B cell (primary cell): ENCODE results near the gene TNIK. TPM values are rescaled to one million over a fixed set of nuclear protein-coding genes. Genes with fewer than 3 reads are reported as not detected.

Experiments
- ATAC-seq: fragments of 200-7000 bp; cut with Tn5 transposase; one replicate; pipeline ENCODE4 v1.10.0; 2021; ENCODE audit warnings: low read depth, mild to moderate bottlenecking, moderate number of reproducible peaks, moderate library complexity
- CTCF ChIA-PET: fragments of 350-600 bp; sonication (Branson Sonifier 250); formaldehyde crosslinking; loops from one replicate; lab custom pipeline; 2021; ENCODE audit warnings: antibody characterized with exemption, inconsistent platforms; lab: Charles Lee
- POLR2A ChIA-PET: fragments of 350-600 bp; sonication (Branson Sonifier 250); formaldehyde crosslinking; loops from one replicate; lab custom pipeline; 2021; ENCODE audit warnings: antibody characterized with exemption; lab: Charles Lee
- DNase-seq: peaks from one replicate; pipeline ENCODE4 v3.0.0; 2013
- H2AFZ ChIP-seq: 2 replicates; pipeline ENCODE4 v1.6.1; 2012; ENCODE audit warnings: mild to moderate bottlenecking, low read depth, low read length; ENCODE audit not compliant: insufficient read depth, poor library complexity, severe bottlenecking
- H3K27ac ChIP-seq, 2 donors: 1 replicate in 1 of 2; 2 replicates in 1 of 2; pipeline ENCODE4 v1.5.1; 2012 to 2013; ENCODE audit warnings: low read length in 2 of 2, mild to moderate bottlenecking in 2 of 2, moderate library complexity in 1 of 2
- H3K27me3 ChIP-seq, 4 experiments: fragments of 200-600 bp in 1 of 4; sonication (generic) in 1 of 4; replicated peaks in 1 of 4; 1 replicate in 2 of 4; 2 replicates in 2 of 4; pipeline versions ENCODE4 v1.6.1 to v1.7.0; 2013 to 2016; ENCODE audit warnings: low read length in 3 of 4, mild to moderate bottlenecking in 2 of 4, mixed read lengths in 1 of 4, moderate library complexity in 1 of 4; ENCODE audit not compliant: insufficient read depth in 4 of 4, control insufficient read depth in 3 of 4; ENCODE audit errors: control extremely low read depth in 1 of 4
- H3K36me3 ChIP-seq, 2 experiments: replicated peaks in 1 of 2; 1 replicate in 1 of 2; 2 replicates in 1 of 2; pipeline versions ENCODE4 v1.6.1 to v1.7.1; 2013; ENCODE audit warnings: low read length in 1 of 2; ENCODE audit not compliant: insufficient read depth in 2 of 2, control insufficient read depth in 1 of 2; ENCODE audit errors: control extremely low read depth in 1 of 2, extremely low read depth in 1 of 2
- H3K4me1 ChIP-seq, 2 donors: fragments of 200-600 bp in 1 of 2; sonication (generic) in 1 of 2; 1 replicate in 1 of 2; 2 replicates in 1 of 2; pipeline versions ENCODE4 v1.5.1 to v1.6.1; 2013 to 2017; ENCODE audit warnings: low read length in 2 of 2; ENCODE audit not compliant: control insufficient read depth in 2 of 2, insufficient read depth in 2 of 2
- H3K4me2 ChIP-seq: replicated peaks from 2 replicates; pipeline ENCODE3; 2012; ENCODE audit warnings: mild to moderate bottlenecking, low read depth, low read length; ENCODE audit not compliant: poor library complexity, severe bottlenecking
- H3K4me3 ChIP-seq, 5 experiments: fragments of 200-600 bp in 1 of 5; sonication (generic) in 1 of 5; 1 replicate in 3 of 5; 2 replicates in 2 of 5; pipeline versions ENCODE4 v1.5.1 to v1.7.0; 2011 to 2016; ENCODE audit warnings: low read length in 4 of 5, mild to moderate bottlenecking in 4 of 5, low read depth in 2 of 5, control low read depth in 1 of 5, moderate library complexity in 1 of 5; ENCODE audit not compliant: insufficient read depth in 1 of 5; ENCODE audit errors: control extremely low read depth in 1 of 5, extremely low read depth in 1 of 5
- H3K79me2 ChIP-seq: fragments of 200-600 bp; sonication (generic); one replicate; pipeline ENCODE4 v1.6.0; 2016; ENCODE audit warnings: low read length; ENCODE audit not compliant: control insufficient read depth, insufficient read depth
- H3K9ac ChIP-seq: fragments of 200-600 bp; sonication (generic); 2 replicates; pipeline ENCODE4 v1.6.1; 2017; ENCODE audit warnings: mild to moderate bottlenecking, low read length, moderate library complexity
- H3K9me3 ChIP-seq, 3 donors: one replicate each; pipeline versions ENCODE4 v1.6.1 to v1.7.1; 2013; ENCODE audit warnings: low read length in 2 of 3; ENCODE audit not compliant: control insufficient read depth in 2 of 3, insufficient read depth in 1 of 3; ENCODE audit errors: control extremely low read depth in 1 of 3
- H4K20me1 ChIP-seq: 2 replicates; pipeline ENCODE4 v1.6.0; 2012; ENCODE audit warnings: mild to moderate bottlenecking, low read length; ENCODE audit not compliant: insufficient read depth, control insufficient read depth, poor library complexity, severe bottlenecking
- H3K27ac Mint-ChIP-seq: one replicate; pipeline ENCODE4 v1.8.0; 2021; ENCODE audit warnings: mixed read lengths
- H3K27me3 Mint-ChIP-seq: one replicate; pipeline ENCODE4 v1.8.0; 2021; ENCODE audit warnings: mixed read lengths
- H3K4me1 Mint-ChIP-seq: one replicate; pipeline ENCODE4 v1.8.0; 2021; ENCODE audit warnings: mixed read lengths
- H3K4me3 Mint-ChIP-seq: one replicate; pipeline ENCODE4 v1.8.0; 2021; ENCODE audit warnings: mixed read lengths
- H3K9me3 Mint-ChIP-seq: one replicate; pipeline ENCODE4 v1.8.0; 2022; ENCODE audit warnings: mixed read lengths; ENCODE audit not compliant: insufficient read depth
- CTCF ChIP-seq: fragments of 200-600 bp; IDR thresholded peaks from one replicate; pipeline ENCODE4 v1.8.0; 2022; ENCODE audit warnings: antibody characterized with exemption, mild to moderate bottlenecking
- EZH2 ChIP-seq: IDR thresholded peaks from 2 replicates; pipeline ENCODE4 v1.6.1; 2012; ENCODE audit warnings: borderline replicate concordance, low read depth, mild to moderate bottlenecking, moderate library complexity, low read length; ENCODE audit not compliant: insufficient read depth, poor library complexity, severe bottlenecking
- WGBS: methylation state at CpG from one replicate; pipeline ENCODE4 v1.1.5; 2013; ENCODE audit warnings: missing lambda C conversion rate; ENCODE audit not compliant: insufficient coverage; 5-methylcytosine and 5-hydroxymethylcytosine counted together
- intact Hi-C: fragments of 100-400 bp; cut with micrococcal nuclease; formaldehyde crosslinking; loops from one replicate; pipeline ENCODE4 v1.10.0; 2022
- polyA plus RNA-seq: library from polyadenylated mRNA; depleted of rRNA; stranded (reverse); fragments of >200 nt; gene quantifications from 2 replicates; pipeline ENCODE4 v1.2.3, GENCODE V29; 2012
- total RNA-seq, 2 donors: library from RNA; stranded (reverse); fragments of 120-200 nt in 1 of 2; gene quantifications; 1 replicate in 1 of 2; 2 replicates in 1 of 2; pipeline versions ENCODE4 v1.2.3 to v1.2.4, GENCODE V29; 2013 to 2022

The TNIK gene
- total and polyA plus RNA-seq, 2 donors (not counting 1 experiment from before 2014, with no cell fraction given), result 0.66 to 7.7 TPM

DNA sequence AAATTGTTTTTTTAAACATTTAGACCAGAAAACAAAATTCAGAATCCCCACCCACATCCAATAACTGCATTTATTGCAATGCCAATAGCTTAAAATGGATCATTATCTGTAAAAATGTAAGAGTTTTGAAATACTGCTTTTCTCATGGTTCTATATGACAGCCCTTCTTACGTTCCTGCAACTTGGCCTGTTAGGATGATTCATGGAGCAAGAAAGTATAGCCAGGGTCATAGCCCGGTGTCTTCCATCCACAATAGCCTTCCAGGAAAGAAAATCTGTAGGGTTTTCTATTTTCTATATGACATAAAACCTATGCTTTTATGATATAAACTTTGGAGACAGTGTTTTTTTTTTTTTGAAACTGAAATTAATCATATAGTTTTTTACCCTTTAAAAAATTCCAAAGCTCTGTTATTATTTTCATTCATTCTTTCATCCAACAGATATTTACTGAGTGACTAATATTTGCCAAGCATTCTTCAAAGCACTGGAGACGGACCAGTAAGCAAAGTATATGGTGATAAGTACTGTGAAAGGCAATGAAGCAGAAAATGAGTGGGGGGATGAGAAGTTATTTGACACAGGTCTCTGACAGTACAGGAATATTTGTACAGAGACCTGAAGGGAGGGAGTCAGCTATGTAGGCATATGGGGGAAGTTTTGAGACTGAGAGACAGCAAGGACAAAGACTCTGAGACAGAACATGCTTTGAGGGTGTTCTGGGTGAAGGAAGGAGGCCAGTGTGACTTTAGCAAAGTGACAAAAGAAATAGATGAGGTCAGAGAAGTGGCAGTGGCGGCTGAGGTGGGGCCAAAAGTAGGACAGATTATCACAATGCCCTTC, 404.6 kb downstream of the TNIK start:
- Histone ChIP-seq H3K4me3 (no peak overlapping the region), H3K4me1 (no peaks in the 10 kb centered on the region), H3K27ac (no peak overlapping the region), H3K27me3 (no peaks in the 10 kb centered on the region), H3K36me3 (no peaks in the 10 kb centered on the region), H4K20me1 (no peaks in the 10 kb centered on the region), H3K4me2 (no peak overlapping the region), H3K9me3 (no peaks in the 10 kb centered on the region), H3K79me2 (no peaks in the 10 kb centered on the region), H2AFZ (no peak overlapping the region), H3K9ac (no peak overlapping the region)
- intact Hi-C loops, result no loop called here
- ChIA-PET POLR2A (no interaction called here), CTCF (interaction anchor here (0.7 to 0.8 kb wide), 2 partner anchors 511 to 1387 kb away, joined by 3 to 5 read pairs; no protein-coding TSS in a partner anchor)
- peaks cover 8% of the 10 kb centered on the region for H3K27me3 Mint-ChIP-seq
- ATAC-seq, result no peak
- no peak for DNase-seq
- H3K4me1 Mint-ChIP-seq, result no peaks in the 10 kb centered on the region
- TF ChIP-seq CTCF (no peak), EZH2 (no peak)
- H3K9me3 Mint-ChIP-seq, result no peaks in the 10 kb centered on the region
- 94% methylated on average over 2 of the region's 4 CpGs for WGBS
- no peak overlapping the region for H3K4me3 Mint-ChIP-seq
- no peak overlapping the region for H3K27ac Mint-ChIP-seq

DNA sequence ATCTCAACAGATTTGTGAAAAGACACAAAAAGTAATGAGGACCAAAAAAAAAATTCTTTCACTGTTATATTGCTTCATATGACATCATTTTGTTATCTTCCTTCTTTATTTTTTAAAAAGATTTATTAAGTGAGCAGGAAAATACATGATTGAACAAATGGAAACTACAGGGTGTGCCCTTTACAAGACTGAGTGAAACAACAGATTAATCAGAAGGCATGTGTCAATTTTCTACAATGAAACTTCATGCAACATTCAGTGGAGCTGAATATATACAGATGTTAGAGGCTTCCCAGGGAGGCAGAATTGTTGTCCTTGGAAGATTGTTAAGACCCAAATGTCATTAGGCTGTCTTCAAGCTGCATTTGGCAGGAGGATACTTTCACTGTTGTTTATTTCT, 405.3 kb downstream of the TNIK start:
- Histone ChIP-seq H3K4me2 (no peak overlapping the region), H3K27ac (no peak overlapping the region), H4K20me1 (no peaks in the 10 kb centered on the region), H3K9me3 (no peaks in the 10 kb centered on the region), H3K4me3 (no peak overlapping the region), H2AFZ (no peak overlapping the region), H3K36me3 (no peaks in the 10 kb centered on the region), H3K27me3 (no peaks in the 10 kb centered on the region), H3K79me2 (no peaks in the 10 kb centered on the region), H3K4me1 (no peaks in the 10 kb centered on the region), H3K9ac (no peak overlapping the region)
- Mint-ChIP-seq H3K4me3 (no peak overlapping the region), H3K9me3 (no peaks in the 10 kb centered on the region), H3K27ac (no peak overlapping the region), H3K4me1 (no peaks in the 10 kb centered on the region), H3K27me3 (peaks cover 8% of the 10 kb centered on the region)
- DNase-seq (no peak), ATAC-seq (no peak)
- intact Hi-C loops, result no loop called here
- no peak for TF ChIP-seq EZH2
- no peak for TF ChIP-seq CTCF
- ChIA-PET CTCF (interaction anchor here (0.7 kb wide), 1 partner anchor 1387 kb away, joined by 3 read pairs; no protein-coding TSS in a partner anchor), POLR2A (no interaction called here)
